DND-41 (cell line): ENCODE results near the gene IER5.

ENCODE experiments used
- ATAC-seq: fragments of 200-7000 bp; cut with Tn5 transposase; 3 replicates; pipeline ENCODE4 v1.9.1; 2021; ENCODE audit warnings: low read depth; ENCODE audit not compliant: insufficient read depth
- DNase-seq: peaks from one replicate; pipeline ENCODE4 v3.0.0-alpha.2; 2020
- H2AFZ ChIP-seq: 2 replicates; pipeline ENCODE4 v1.6.0; 2012; ENCODE audit warnings: low read depth, low read length
- H3K27ac ChIP-seq: 2 replicates; pipeline ENCODE4 v1.5.1; 2012; ENCODE audit warnings: low read length, inconsistent platforms
- H3K27me3 ChIP-seq: fragments of 200-600 bp; sonication (generic); 2 replicates; pipeline ENCODE4 v1.6.0; 2012; ENCODE audit warnings: low read length, mild to moderate bottlenecking, inconsistent platforms; ENCODE audit not compliant: insufficient read depth, poor library complexity
- H3K36me3 ChIP-seq: 2 replicates; pipeline ENCODE4 v1.5.1; 2012; ENCODE audit warnings: low read length, inconsistent platforms; ENCODE audit not compliant: insufficient read depth
- H3K4me1 ChIP-seq: 2 replicates; pipeline ENCODE4 v1.5.1; 2012; ENCODE audit warnings: mild to moderate bottlenecking, low read length; ENCODE audit not compliant: insufficient read depth
- H3K4me2 ChIP-seq: 2 replicates; pipeline ENCODE4 v1.6.0; 2012; ENCODE audit warnings: mild to moderate bottlenecking, moderate library complexity, low read length, inconsistent platforms; ENCODE audit not compliant: insufficient read depth
- H3K4me3 ChIP-seq, 2 experiments: fragments of 200-600 bp in 1 of 2; shearing (Covaris generic) in 1 of 2; 2 replicates each; pipeline ENCODE4 v1.5.1; 2012 to 2016; ENCODE audit warnings: inconsistent platforms in 2 of 2, low read length in 2 of 2, mild to moderate bottlenecking in 2 of 2, low read depth in 1 of 2, moderate library complexity in 1 of 2
- H3K79me2 ChIP-seq: 2 replicates; pipeline ENCODE4 v1.6.0; 2012; ENCODE audit warnings: low read length, inconsistent platforms; ENCODE audit not compliant: insufficient read depth
- H3K9ac ChIP-seq: 2 replicates; pipeline ENCODE4 v1.6.0; 2012; ENCODE audit warnings: low read depth, mild to moderate bottlenecking, inconsistent platforms, low read length, moderate library complexity
- H3K9me3 ChIP-seq: 2 replicates; pipeline ENCODE4 v1.5.1; 2012; ENCODE audit warnings: low read length, moderate library complexity, mild to moderate bottlenecking, inconsistent platforms; ENCODE audit not compliant: insufficient read depth, severe bottlenecking
- H4K20me1 ChIP-seq: 2 replicates; pipeline ENCODE4 v1.6.0; 2012; ENCODE audit warnings: low read length; ENCODE audit not compliant: insufficient read depth
- CTCF ChIP-seq: IDR thresholded peaks from 2 replicates; pipeline ENCODE4 v1.5.1; 2012; ENCODE audit warnings: borderline replicate concordance, low read length, moderate library complexity, mild to moderate bottlenecking; ENCODE audit not compliant: poor library complexity, severe bottlenecking; ENCODE audit errors: extremely low read depth
- EZH2 ChIP-seq: IDR thresholded peaks from 3 replicates; pipeline ENCODE4 v1.6.1; 2012; ENCODE audit warnings: borderline replicate concordance, low read depth, mild to moderate bottlenecking, moderate library complexity, low read length, inconsistent platforms; ENCODE audit not compliant: severe bottlenecking

Gene IER5

GRCh38 chr1:181141431-181141910 is 53.0 kb downstream of the IER5 start:
- Histone ChIP-seq H3K4me3 (no peak overlapping the region), H3K27me3 (no peaks in the 10 kb centered on the region), H3K4me2 (no peak overlapping the region), H3K9ac (no peak overlapping the region), H3K36me3 (no peaks in the 10 kb centered on the region), H4K20me1 (no peaks in the 10 kb centered on the region), H3K4me1 (peaks cover 25% of the 10 kb centered on the region), H3K27ac (no peak overlapping the region), H2AFZ (no peak overlapping the region), H3K79me2 (no peaks in the 10 kb centered on the region), H3K9me3 (no peaks in the 10 kb centered on the region)
- ATAC-seq = peak; percentile 25; the same call in 1 of the 3 replicates
- TF ChIP-seq EZH2 (no peak), CTCF (no peak)
- peak; percentile 48 for DNase-seq
